ENCODE results near the gene HPSE2.
"Not testable (repeated sequence)": the region's sequence is repeated elsewhere in the genome, so short reads cannot be mapped to it uniquely, and the experiment has no call there.

HPSE2 gene

DNA sequence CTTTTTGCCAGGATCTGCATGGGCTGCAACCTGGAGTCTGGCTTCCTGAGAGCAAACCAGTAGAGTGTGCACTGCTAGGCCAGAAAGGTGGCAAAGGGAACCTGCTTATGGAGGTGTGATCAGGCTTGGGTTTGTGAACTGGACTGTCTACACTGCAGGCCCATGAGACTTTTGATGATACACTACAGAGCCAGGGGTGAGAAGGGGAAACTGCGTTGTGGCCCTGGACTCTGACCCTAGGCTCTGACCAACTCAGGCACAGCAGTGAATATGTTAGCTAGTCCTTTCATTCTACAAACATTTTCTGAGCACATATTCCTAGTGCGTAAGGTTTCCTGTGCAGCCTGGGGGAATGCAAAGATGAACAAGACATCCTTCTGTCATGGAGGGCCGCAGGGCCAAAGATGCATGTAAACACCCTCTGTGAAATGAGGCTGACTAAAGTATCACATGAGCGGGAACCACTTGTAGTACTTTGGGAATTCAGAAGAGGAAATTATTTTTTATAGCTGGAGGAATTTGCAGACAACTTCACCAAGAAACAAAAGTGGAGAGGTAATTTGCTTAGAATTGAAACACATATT lies 725.1 kb downstream of the HPSE2 start:
- no peak for DNase-seq (ENCODE audit: low read depth, low spot score)

DNA sequence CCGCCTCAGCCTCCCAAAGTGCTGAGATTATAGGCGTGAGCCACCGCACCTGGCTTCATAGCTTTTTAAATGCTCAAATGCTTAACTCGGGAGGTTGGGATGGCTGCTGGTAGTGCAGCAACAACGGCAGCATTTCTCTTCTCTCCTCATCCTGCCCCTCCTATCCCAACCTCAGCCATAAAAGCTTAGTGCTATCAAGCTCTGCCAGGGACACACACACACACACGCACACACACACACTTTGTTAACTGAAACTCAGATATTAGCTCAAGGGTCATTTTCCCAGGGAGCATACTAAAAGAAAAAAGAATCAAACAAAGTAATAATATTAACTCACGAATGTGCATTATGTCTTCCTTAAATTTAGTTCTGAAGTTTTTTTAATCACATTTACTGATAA lies 725.9 kb downstream of the HPSE2 start:
- no peak for DNase-seq (ENCODE audit: low read depth, low spot score)

DNA sequence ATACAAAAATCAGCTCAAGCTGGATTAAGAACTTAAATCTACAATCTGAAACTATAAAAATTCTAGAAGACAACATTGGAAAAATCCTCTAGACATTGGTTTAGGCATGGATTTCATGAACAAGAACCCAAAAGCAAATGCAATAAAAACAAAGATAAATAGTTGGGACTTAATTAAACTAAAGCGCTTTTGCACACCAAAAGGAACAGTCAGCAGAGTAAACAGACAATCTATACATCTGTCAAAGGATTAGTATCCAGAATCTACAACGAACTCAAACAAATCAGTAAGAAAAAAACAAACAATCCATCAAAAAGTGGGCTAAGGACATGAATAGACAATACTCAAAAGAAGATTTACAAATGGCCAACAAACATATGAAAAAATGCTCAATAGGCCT lies 733.1 kb downstream of the HPSE2 start:
- DNase-seq (ENCODE audit: low read depth, low spot score) = not testable (repeated sequence)

DNA sequence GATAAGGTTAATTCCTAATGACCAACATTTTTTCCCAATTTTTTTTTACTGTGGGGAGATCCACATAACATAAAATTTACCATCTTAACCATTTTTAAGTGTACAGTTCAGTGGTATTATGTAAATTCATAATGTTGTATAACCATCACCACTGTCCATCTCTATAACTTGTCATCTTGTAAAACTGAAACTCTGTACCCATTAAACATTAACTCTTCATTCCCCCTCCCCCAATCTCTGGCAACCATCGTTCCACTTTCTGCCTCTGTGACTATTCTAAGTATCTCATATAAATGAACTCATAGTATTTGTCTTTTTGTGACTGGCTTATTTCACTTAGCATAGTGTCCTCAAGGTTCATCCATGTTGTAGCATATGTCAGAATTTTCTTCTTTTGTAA lies 742.9 kb downstream of the HPSE2 start:
- no peak for DNase-seq (ENCODE audit: low read depth, low spot score)

DNA sequence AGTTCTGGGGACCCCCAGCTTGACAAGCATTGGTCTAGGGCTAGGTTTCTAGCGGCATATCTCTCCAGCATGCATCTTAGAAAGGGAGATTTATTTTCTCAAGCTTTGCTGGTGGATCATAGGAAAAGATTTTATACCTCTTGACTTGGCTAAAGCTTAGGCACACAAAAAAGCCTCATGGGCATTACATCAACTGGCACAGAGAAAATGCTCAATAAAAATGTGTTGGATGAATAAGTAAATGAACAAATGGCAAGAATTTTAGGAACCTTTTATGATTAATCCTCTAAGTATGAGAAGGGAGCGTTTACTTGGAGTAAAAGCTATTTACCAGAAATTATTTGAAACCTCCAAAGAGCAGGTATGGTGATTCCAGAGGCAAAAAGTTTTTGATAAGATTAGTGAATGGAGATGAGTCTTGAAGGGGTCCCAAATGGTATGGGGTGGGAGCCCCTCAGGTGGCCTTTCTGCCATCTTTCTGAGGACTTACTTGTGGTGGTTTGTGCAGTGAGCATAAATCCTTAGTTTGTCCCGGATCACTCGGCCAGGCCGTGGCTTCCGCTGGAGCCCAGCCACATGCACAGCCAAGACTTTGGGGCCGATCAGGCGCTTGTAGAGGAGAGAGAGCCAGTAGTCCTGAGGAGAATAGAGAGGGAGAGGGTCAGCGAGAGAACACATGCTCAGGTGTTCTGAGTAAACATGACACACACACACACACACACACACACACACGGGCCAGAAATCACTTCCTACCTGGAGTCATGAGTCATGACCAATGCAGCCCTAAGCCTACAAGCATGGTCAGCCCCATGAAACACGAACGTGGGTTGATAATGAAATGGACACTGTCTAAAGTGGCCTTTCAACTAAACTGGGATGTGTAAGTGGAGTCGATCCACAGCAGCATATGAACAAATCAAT lies 745.8 kb downstream of the HPSE2 start:
- DNase-seq (ENCODE audit: low read depth, low spot score) = no peak

DNA sequence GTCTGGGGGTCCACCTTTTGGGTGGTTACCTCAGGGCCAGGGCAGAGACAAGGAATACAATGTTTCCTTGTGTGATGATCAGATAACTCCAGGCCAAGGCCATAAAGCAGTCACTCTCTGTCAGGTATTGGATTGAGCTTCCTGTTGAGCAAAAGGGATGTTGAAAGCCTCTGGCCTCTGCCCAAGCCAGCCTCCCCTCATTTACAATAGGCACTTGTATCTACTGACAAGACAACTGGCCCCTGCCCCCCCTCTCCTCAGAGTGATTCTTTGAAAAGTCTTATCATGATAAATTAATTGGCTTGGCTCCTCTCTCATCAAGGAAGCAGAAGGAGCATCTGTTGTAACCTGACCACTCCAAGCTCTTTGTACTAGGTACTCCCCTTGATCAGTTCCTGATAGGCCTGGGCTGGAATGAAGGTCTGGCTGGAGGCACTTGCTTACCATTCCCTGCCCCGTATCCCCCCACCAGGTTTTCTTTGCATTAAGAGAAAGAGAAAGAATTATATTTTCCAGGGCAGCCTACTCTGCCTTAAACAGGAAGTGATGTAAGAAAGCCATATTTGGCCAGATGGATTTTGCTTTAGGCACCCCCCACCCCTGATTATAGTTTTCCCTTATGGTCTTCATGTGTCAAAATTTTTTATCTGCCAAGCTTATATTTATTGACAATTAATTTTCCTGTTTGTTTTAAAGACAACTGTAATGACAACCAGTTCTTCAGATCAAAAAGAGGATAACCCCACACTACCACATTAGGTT lies 746.8 kb downstream of the HPSE2 start:
- no peak for DNase-seq (ENCODE audit: low read depth, low spot score)

DNA sequence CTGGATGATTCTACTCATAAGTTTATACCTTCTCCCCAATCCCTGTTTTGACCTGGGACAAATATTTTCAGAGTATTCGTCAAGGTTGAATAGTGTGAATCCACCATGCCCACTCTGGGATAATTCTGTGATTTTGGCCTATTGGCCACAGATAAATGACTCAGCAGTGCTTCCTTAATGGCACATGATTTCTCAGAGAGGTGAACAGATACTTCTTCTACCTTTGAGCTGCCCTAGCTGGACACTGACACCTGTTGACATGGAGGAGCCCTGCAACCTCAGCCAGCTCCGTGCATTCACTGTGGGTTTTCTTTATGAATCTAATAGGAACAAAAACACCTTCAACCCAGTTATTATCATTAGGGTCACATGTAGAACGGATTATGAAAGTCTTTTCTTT lies 748.0 kb downstream of the HPSE2 start:
- DNase-seq (ENCODE audit: low read depth, low spot score) = no peak

DNA sequence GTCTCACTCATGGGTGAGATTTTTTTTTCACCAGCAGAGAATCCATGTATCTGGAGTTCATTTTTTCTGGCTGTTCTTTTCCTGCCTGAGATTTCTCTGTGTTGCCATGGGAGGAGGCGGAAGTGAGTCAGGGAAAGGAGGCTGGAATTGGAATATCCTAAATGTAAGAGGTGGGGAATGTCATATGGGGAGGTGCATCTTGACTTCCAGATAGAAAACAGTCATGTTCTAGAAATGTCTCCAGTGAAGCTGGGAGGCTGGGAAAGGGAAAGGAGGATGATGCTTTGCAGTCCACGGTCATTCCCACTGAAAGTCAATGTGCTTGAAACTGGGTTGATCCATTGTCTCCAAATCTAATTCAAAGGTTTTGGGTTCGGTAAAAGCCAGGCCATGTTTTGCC lies 749.2 kb downstream of the HPSE2 start:
- no peak for DNase-seq (ENCODE audit: low read depth, low spot score)

DNA sequence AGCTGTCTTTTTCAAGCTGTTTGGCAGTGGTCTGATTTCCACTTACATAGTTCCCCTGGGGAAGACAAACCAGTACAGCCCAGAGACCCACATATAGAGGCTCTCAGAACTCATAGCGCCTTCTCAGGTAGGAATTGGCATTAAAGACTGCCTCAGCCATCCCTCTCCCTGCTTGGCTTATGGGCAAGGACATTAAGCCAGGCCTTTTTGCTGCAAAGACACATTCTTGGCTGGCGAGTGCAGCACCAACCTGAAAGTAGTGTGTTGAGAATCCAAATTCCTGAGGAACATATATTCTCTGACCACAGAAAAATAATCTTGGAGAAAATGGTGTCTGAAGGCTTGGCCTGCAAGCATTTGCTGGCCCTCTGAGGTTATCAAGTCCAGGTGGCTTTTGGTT lies 749.7 kb downstream of the HPSE2 start:
- no peak for DNase-seq (ENCODE audit: low read depth, low spot score)

DNA sequence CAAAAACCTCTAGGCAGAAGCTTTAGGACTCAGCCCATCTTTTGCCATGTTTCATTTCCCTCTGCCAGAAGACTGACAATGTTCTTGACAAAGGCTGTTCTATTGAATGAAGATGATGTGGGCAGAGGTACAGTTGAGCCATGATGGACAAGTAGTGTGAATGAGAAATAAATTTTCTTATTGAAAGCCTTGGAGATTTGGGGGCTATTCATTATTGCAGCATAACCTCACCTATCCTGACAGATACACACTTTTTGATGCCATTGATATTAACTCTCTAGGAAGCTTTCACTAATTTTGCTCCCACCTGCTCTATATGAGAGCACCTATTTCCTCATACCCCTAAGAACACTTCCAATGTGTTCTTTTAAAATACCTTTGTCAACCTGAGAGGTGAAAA lies 752.0 kb downstream of the HPSE2 start:
- DNase-seq (ENCODE audit: low read depth, low spot score) = no peak

DNA sequence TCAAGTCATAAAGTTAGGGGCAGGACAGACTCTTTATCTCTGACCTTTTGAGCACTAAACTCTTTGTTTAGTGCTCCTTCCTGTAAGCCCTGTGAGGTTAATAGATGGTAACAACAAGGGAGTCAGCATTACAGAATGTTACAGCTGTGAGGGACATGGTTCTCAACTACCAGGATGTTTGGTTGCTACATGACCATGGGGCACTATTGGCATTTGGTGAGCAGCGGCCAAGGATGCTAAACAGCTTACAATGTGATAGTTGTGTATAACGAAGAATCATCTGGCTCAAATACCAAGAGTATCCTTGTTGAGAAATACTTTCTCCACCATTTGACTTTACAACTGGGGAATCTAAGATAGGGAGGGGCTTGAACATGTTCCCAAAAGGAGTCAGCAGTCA lies 753.6 kb downstream of the HPSE2 start:
- no peak for DNase-seq (ENCODE audit: low read depth, low spot score)

DNA sequence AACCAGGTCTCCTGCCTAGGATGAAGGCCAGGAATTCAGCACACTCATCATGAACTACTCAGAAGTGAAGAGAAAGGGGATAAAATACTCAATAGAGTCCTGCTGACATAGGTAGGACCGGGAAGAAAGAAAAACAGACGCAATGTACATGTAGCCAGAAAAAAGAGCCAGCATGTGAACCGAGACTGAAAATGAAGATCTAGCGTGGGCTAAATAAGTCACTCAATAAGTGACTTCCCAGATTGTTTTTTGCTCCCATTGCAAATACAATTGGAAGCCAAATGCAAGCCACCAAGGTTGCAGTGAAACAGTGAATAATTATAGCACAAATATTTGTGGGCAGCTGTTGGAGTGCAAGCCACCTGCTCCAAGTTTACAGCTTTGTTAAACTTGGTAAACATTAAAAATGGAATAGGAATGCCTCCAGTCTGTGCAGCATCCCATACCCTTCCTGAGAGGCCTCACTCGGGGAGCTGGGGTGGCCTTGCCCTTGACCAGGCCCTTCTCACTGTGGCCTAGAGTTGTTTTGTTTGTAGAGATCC lies 754.2 kb downstream of the HPSE2 start:
- DNase-seq (ENCODE audit: low read depth, low spot score) = no peak

DNA sequence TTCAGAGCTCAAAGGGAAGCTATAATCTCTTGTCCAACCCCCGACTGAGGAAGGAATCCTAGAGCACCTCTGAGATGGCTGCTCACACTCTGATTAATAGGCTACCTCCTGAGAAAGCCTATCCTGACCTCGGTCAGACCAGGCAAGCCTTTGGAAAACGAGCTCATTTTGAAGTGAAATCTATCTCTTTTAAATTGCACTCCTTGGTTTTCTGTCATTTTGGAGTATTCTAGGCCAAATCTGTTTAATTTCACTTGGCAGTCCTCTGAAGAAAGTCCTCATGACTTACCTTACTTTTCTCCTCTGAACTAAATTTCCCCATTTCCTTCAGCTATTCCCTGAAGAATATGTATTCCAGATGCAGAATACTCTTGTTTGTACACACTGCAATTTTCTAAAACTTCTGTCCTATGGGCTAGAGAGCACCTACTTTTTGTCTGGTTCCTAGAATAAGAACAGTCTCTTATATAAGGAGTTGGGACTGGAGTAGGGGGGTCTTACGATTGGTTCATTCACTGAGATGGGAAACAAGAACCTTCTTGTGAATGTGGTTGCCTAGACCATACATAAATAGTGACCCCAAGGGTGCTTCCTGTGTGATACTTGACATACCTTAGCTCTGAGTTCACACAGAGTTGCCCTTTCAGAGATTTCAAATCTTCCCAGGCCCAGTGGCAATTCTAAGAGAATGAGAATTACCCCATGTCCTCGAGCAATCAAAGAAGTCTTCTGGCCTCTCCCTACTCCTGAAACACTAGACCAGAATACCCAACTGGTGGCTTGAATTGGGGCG lies 757.0 kb downstream of the HPSE2 start:
- DNase-seq (ENCODE audit: low read depth, low spot score) = no peak

DNA sequence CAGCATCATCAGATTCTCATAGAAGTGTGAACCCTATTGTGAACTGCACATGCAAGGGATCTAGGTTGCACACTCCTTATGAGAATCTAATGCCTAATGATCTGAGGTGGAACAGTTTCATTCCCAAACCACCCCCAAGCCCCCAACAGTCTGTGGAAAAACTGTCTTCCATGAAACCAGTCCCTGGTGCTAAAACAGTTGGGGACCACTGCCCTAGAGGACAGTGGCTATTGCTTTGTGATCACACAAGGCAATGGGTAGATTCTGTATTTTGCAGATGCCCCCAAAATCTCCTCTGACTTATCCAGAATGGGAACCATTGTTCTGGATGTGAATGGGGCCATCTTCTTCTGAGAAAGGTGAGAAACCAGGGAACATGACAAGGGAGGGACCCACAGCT lies 757.8 kb downstream of the HPSE2 start:
- DNase-seq (ENCODE audit: low read depth, low spot score) = no peak

DNA sequence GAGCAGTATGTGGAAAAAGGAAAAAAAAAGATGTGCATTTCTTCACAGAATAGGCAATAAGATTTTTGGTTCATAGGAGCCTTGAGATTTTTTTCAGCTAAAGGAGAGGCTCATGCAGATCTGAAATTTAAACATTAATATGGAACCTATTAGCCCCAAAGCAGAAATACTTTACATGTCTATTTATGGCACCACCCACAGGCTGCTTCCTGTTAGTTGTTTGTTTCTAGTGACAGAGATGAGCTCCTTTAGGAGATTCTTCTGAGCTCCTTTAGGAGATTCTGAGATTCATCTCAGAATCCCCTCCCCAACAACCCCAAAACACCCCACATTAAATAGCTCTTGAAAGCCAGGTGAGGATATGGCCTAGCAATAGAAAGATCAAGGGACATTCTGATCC lies 761.0 kb downstream of the HPSE2 start:
- no peak for DNase-seq (ENCODE audit: low read depth, low spot score)

DNA sequence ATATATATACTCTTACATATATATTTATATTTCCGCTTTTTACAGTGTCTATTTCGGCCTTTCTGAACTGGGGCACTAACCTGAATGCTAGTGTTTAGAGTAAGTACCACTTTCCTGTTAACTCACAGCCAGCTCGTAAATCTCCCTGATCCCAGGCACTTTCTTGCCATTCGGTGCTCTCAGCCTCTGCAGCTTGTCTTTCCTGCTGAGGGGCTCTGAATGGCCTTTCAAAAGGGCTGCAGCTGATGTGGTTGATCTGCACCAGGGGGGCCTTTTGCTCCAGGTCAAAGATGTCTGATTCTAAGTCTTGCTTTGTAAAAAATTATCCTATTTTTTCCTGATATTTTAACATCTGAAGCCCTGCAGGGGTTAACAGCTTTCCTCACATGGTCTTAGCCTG lies 763.5 kb downstream of the HPSE2 start:
- no peak for DNase-seq (ENCODE audit: low read depth, low spot score)

DNA sequence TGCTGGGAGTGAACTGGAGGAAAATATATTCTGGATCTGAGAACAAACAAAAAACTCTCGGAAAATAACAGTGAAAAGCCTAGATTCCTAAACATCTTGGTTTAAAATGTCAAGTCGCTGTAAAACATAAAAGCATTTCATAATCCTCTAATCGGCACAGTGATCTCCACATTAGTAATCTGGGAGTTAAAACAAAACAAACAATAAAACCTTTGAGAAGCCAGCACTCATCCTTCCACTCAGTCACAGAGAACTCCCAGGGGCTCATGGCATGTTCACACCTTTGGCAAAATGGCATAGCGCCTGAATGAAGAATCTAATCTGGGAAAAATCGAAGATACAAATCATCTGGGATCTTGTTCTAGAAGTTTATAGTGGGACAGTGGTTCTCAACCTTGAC lies 764.8 kb downstream of the HPSE2 start:
- DNase-seq (ENCODE audit: low read depth, low spot score) = no peak

DNA sequence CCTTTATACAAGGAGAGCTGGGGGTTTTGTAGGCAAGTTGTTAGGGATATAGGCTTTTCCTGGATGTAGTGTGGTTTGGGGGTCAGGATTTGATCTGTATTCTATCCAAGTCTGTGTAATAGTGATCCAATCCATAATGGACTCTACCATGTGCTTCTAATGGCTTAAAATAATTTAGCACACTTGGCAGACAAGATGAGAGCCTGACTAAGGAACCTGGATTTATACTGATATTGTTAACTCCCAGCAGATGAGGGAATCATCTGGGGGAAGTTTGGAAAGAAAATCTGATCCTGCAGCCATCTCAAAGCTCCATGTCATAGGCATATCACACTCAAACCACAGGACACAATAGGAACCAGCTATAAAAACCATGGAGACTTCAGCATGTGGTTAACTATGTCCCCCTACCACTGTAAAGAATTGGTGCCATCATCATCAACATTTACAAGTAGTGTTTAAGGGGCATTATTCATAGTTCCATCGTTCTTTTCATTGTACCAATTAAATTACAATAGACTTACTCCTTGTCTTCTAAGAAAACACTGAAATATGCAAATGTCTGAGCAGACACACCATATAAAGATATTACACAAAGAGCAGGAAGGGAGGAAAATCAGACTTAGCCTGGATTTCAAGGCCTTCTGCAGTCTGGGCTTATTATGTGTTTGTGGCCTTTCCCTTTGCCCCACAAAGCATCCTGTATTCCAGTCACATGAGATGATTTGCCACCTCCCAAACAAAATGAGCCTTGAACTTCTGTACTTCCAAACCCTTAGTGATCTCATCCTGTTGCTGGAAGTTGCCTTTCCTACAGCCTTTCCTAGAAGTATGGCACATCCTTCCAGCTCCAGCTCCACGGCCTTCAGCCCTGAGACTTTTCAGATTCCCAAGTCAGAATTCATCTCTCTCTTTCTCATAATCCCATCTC lies 766.4 kb downstream of the HPSE2 start:
- no peak for DNase-seq (ENCODE audit: low read depth, low spot score)

DNA sequence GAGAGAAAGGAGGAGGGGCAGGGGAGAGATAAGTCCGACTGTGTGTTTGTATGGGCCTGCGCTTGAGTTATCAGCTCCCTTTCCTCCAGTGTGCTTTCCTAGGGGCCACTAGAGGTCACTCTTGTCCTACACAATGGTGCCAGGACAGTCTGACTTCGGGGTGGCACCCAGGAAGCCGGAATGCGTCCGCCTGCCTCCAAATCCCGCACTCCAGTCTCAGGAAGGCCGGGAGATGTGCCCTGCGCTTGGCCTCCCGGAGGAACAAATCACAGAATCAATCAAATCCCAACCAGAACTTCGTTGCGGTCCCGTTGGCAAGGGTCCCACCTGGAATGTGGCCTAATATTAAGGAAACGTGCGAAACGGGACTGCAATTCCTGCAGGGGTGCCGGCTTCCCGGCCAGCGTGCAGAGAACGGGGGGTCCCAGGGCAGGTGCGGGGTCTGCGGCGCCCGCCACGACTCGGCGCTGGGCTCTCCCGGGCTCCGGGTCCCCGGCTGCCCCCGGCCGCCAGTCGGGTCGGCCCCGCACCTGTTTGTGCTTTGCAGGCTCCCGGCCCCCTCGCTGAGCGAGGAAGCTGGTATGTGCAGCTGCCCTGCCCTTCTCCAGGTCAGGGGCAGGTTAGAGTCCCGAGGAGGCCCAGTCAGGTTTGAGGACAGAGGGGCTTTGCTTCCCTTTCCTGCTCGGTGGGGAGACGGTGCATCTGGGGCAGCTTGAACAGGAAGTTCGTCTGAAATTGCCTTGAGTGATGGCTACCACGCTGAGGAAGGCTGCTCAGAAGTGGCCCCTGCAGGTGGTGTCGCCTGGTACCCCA lies 767.9 kb downstream of the HPSE2 start:
- no peak for DNase-seq (ENCODE audit: low read depth, low spot score)

Measured in activated naive CD8-positive, alpha-beta T cell treated with anti-CD3 and anti-CD28 coated beads, Interleukin-2, amount 50 U/mL, for 16 hours (primary cell).